Muscle layer of colon (tissue), 2 donors: ENCODE results near the gene SH3RF3.

Experiments used
- H3K27ac ChIP-seq: one replicate; pipeline ENCODE4 v1.7.0; 2013; ENCODE audit warnings: low read depth, mild to moderate bottlenecking, low read length, moderate library complexity
- H3K27me3 ChIP-seq, 2 donors: one replicate each; pipeline ENCODE4 v1.7.0; 2013; ENCODE audit warnings: low read length in 2 of 2, mild to moderate bottlenecking in 2 of 2; ENCODE audit not compliant: insufficient read depth in 2 of 2, control insufficient read depth in 1 of 2
- H3K36me3 ChIP-seq: one replicate; pipeline ENCODE4 v1.7.0; 2013; ENCODE audit warnings: mild to moderate bottlenecking, low read length; ENCODE audit not compliant: insufficient read depth
- H3K4me1 ChIP-seq: one replicate; pipeline ENCODE4 v1.7.0; 2013; ENCODE audit warnings: mild to moderate bottlenecking, low read length; ENCODE audit not compliant: insufficient read depth
- H3K4me3 ChIP-seq, 2 donors: one replicate each; pipeline ENCODE4 v1.7.0; 2013; ENCODE audit warnings: low read length in 2 of 2, low read depth in 1 of 2, mild to moderate bottlenecking in 1 of 2, moderate library complexity in 1 of 2
- H3K9ac ChIP-seq: one replicate; pipeline ENCODE4 v1.7.0; 2013; ENCODE audit warnings: low read length
- H3K9me3 ChIP-seq: one replicate; pipeline ENCODE4 v1.7.0; 2013; ENCODE audit warnings: mild to moderate bottlenecking, low read length
- donor health status: abdominal sarcoma.
- donor health status: Adenocarcinoma of cecum.

SH3RF3 gene

DNA sequence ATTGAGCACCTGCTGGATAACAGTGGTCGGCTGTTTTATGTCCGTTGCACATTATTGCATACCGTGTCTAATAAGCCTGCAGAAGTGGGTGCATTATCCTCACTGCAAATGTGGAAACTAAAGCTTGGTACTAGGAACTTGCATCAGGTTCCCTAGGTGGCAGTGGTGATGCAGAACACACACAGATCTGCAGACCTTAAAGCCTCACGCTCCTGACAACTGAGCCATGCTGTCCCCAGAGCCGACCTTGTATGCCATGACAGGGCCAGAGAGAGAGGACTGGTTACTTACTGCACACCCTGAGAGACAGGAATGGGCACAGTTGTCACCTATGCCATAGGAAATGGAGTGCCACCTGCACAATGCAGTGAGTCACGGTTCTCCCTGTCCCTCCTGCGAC is 151.8 kb downstream of the SH3RF3 start:
- H3K27me3 ChIP-seq: no peaks in the 10 kb centered on the region
- no peaks in the 10 kb centered on the region for H3K9me3 ChIP-seq
- H3K9ac ChIP-seq: no peak overlapping the region
- no peaks in the 10 kb centered on the region for H3K4me1 ChIP-seq
- no peak overlapping the region for H3K27ac ChIP-seq
- H3K4me3 ChIP-seq: no peak overlapping the region
- H3K36me3 ChIP-seq: no peaks in the 10 kb centered on the region

DNA sequence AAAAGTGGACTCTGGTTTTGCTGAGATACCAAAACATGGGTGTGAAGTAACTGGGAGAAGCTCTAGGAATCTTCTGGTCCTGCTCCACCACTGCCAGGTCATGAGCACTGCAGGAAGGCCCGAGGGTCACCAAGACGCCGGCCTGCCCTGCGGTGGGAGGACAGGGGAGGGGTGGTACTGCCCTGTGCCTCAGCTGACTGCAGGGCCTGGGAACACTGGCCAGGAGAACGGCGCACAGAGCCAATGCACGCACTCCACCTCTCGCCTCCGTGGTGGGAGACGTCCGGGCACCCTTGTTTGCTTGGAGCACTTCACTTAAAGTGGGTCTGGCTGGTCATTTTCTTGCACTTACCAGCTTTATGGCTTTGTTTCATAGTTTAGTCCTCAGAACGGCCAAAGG is 153.4 kb downstream of the SH3RF3 start:
- no peaks in the 10 kb centered on the region for H3K27me3 ChIP-seq
- no peaks in the 10 kb centered on the region for H3K4me1 ChIP-seq
- H3K9me3 ChIP-seq: no peaks in the 10 kb centered on the region
- no peak overlapping the region for H3K4me3 ChIP-seq
- no peaks in the 10 kb centered on the region for H3K36me3 ChIP-seq
- H3K9ac ChIP-seq: no peak overlapping the region
- H3K27ac ChIP-seq: no peak overlapping the region

DNA sequence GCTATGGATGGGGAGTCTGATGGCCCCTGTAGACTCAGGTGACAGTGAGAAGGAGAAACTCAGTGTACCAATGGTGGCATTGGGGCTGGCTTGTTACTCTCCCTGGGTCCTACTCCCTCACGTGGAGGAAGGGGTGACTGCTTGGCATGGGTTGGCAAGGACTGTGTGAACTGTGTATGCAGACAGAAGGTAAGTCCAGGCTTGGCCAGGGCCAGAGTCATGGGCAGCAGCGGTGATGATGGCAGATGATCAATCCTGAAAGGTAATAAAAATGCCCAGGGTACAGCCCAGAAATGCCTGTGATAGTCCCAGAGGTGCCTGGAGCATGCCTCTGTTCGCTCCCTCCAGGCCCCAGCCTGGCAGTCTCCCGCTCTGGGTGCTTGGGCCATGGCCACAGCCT is 153.9 kb downstream of the SH3RF3 start:
- H3K9ac ChIP-seq: no peak overlapping the region
- no peaks in the 10 kb centered on the region for H3K36me3 ChIP-seq
- H3K4me1 ChIP-seq: no peaks in the 10 kb centered on the region
- H3K27me3 ChIP-seq: no peaks in the 10 kb centered on the region
- no peak overlapping the region for H3K4me3 ChIP-seq
- no peak overlapping the region for H3K27ac ChIP-seq
- H3K9me3 ChIP-seq: no peaks in the 10 kb centered on the region

DNA sequence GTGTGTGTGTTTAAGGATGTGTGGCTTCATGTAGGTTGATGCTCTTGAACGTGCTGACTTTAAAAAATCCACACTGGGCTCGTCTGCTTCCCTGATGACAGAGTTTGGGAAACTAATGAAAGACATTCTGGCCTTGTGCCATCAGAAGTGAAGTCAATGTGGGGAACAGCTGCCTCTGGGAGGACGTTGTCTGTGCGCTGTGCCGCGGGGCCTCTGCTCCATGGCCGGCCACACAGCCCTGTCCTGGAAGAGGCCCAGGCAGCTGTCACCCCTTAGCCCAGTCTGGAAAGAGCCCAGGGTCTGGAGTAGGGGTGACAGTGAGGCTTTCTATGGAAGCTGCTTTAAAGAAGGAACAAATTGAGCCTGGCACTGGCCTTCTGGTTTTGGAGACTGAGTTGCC is 155.8 kb downstream of the SH3RF3 start:
- Histone ChIP-seq H3K4me1 (no peaks in the 10 kb centered on the region), H3K27me3 (no peaks in the 10 kb centered on the region), H3K9me3 (no peaks in the 10 kb centered on the region), H3K36me3 (no peaks in the 10 kb centered on the region), H3K4me3 (no peak overlapping the region), H3K27ac (no peak overlapping the region), H3K9ac (no peak overlapping the region)

DNA sequence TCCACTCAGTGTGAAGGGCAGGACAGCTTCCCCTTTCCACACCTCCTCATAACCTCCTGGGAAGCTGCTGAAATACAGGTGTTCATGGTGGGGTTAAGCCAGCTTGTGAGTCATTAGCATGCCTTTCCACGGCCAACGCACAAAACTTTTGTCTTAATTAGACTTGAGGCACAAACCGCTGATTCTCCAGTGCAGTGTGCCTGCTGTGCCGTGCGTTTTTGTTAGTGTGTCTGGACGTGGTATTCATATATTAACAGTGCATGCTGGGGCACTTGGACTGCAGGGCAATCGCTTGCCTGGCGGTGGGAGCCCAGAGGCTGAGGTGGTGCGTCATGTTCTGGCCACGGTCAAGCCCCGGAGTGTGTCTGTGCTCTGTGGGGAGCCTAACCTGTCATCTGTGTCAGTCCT is 156.2 kb downstream of the SH3RF3 start:
- H3K4me1 ChIP-seq: no peaks in the 10 kb centered on the region
- H3K4me3 ChIP-seq: no peak overlapping the region
- no peak overlapping the region for H3K9ac ChIP-seq
- no peaks in the 10 kb centered on the region for H3K27me3 ChIP-seq
- H3K9me3 ChIP-seq: no peaks in the 10 kb centered on the region
- H3K36me3 ChIP-seq: no peaks in the 10 kb centered on the region
- H3K27ac ChIP-seq: no peak overlapping the region

DNA sequence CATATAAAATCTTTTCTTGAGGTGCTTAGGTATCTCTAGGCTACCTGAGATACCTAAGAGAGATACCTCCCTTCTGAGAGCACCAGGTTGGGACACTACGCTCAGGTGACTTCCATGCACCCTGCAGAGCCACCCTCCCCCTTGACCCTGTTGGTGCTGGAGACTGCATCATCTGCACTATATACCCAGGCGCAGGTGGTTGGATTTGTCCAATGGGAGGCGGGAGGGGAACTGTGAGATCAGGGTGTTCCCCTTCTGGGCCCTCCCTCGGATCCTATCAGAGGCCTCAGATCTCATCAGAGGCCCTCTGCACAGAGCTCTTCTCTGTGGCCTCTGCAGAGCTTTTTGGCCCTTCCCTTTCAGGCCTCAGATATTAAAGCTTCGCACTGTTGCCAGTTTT is 158.4 kb downstream of the SH3RF3 start:
- Histone ChIP-seq H3K9ac (no peak overlapping the region), H3K4me1 (no peaks in the 10 kb centered on the region), H3K27ac (no peak overlapping the region), H3K27me3 (no peaks in the 10 kb centered on the region), H3K36me3 (no peaks in the 10 kb centered on the region), H3K9me3 (no peaks in the 10 kb centered on the region), H3K4me3 (no peak overlapping the region)

DNA sequence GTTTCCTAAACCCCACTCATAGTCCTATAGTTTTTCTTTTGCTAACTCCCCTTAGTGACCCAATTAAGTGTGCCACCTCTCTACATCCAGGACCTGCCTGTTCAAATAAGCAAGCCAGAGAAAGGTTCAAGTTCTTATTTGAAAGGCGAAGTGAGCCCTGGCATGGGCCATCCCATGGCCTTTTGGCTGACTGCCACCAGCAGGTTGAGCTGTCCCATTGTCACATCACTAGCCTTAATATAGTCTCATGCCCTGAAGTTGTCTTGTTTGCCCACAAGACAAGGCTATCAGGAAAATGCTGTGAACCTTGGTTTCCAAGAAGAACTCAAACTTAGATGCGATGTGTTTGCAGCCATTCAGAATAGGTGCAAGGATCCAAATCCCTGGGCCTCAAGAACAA is 158.8 kb downstream of the SH3RF3 start:
- H3K4me3 ChIP-seq: no peak overlapping the region
- H3K9me3 ChIP-seq: no peaks in the 10 kb centered on the region

DNA sequence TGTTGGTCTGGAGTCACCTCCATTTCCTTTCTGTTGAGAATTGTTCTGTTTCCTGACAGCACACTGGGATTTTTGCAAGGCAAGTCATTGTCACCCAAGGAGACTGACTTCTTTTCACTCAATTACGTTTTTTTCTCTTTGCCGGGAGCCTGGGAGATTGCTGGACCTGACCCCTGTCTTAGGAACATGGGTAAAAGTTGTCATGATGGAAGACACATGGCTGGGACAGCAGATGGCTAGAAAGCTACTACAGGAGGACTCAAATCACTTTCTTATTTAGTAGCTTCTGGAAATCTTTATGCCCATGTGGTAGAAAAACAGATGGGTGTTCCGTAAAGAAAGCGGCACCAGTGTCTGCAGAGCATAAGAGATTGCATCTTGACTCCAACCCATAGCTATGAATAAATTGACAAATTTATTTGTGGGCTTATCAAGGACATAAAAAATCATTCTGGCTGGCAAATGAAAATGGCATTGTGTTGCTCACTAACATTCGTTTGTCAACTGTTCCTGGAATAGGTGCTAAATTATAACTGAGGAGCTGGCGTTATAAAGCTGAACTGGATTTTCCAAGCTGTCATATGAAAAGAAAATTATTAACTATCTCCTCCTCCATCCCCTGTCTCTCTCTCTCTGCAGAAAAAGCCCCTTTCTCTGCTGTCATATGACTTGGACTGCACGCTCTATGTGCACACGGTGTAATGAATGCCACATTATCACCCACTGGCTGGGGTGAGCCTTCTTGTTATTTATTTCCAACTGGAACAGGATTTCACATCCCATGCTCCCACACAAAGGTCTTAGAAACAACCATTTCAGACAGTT is 159.8 kb downstream of the SH3RF3 start:
- Histone ChIP-seq H3K27me3 (no peaks in the 10 kb centered on the region), H3K9ac (no peak overlapping the region), H3K9me3 (no peaks in the 10 kb centered on the region), H3K36me3 (no peaks in the 10 kb centered on the region), H3K4me3 (no peak overlapping the region), H3K4me1 (no peaks in the 10 kb centered on the region), H3K27ac (no peak overlapping the region)

More for the DNA sequence above, 158.8 kb downstream of the SH3RF3 start:
- Histone ChIP-seq H3K9ac (no peak overlapping the region), H3K27ac (no peak overlapping the region), H3K4me1 (no peaks in the 10 kb centered on the region), H3K27me3 (no peaks in the 10 kb centered on the region), H3K36me3 (no peaks in the 10 kb centered on the region)

DNA sequence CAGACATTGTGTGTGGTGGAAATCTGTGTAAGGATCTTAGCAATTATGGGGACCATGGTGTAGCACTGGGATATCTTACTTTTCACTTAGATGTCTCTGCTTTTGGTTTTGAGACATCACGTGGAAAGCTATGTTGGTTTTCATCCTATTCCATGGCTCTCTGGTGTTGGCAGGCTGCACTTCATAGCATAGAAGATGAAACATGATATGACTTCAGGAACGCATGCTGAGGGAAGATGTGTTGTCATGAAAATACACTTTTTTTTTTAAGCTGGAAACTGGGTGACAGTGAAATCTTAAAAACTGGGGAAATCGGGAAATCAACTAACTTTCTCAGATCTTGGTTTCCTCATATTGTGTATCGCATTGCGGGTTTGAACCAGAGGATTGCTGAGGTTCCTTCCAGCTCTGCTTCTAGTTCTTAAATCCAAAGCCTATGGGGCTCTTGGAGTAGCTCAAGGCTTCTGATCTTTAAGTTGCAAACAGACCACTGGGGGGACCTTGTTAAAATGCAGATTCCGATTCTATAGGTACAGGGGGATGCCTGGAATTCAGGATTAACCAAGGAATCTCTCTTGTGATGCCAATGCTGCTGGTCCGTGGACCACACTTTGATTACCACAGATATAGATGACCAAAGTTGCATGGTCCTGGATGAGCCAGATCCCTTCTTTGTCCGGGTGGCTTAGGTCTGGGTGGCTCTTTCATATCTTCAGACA is 160.7 kb downstream of the SH3RF3 start:
- Histone ChIP-seq H3K9me3 (no peaks in the 10 kb centered on the region), H3K27ac (no peak overlapping the region), H3K9ac (no peak overlapping the region), H3K4me1 (no peaks in the 10 kb centered on the region), H3K27me3 (no peaks in the 10 kb centered on the region), H3K36me3 (no peaks in the 10 kb centered on the region), H3K4me3 (no peak overlapping the region)

DNA sequence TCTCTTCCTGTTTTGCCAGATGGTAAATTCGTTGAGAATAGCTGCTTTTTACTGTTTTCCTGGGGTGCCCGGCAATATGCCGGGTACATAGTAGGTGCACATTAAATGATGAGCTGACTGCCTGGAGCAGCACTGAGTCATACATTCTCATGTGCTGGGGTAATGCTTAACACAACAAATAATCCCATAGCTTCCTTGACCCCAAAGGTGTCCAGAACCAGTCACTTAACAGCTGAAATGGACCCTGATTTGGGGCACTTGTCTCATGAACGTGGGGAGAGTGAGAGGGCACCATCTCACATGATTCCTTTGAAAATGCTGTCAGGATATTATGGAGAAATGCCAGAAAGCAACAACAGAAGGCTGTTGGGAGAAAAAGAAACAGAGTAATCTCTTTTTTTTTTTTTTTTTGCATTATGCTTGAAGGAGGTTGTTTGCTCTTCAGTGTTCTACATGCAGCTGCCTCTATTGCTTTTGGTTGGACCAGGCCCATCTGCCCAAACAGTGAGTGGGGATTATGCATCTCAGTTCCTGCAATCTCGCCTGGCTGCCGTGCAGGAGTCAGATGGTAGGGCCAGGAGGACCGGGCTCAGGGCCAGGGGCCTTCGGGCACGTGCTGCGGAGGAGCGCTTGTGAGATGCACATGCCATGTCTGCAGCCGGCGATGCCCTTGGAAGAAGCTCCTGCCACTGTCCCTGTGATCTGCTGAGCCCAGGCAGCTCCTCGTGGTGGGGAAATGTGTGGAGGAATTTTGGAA is 162.1 kb downstream of the SH3RF3 start:
- Histone ChIP-seq H3K9ac (no peak overlapping the region), H3K4me1 (no peaks in the 10 kb centered on the region), H3K27ac (no peak overlapping the region), H3K36me3 (no peaks in the 10 kb centered on the region), H3K9me3 (no peaks in the 10 kb centered on the region), H3K4me3 (no peak overlapping the region), H3K27me3 (no peaks in the 10 kb centered on the region)

DNA sequence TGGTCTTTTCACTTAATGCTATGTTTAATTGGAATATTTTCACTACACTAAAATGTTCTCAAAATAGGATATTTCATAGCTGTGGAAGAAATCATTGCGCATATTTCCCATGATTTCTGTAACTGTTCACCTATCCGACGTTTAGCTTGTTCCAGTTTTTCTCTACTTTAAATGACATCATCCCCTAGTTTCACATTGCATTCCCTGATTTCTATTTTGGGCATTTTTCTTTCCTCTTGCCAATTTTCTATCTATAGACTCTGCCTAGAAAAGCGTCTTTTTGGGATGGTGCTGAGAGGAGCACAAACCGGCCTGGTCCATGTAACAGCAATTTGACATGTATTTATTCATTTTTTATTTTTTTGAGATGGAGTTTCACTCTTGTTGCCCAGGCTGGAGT is 163.4 kb downstream of the SH3RF3 start:
- Histone ChIP-seq H3K4me1 (no peaks in the 10 kb centered on the region), H3K27me3 (no peaks in the 10 kb centered on the region), H3K9ac (no peak overlapping the region), H3K4me3 (no peak overlapping the region), H3K36me3 (no peaks in the 10 kb centered on the region), H3K27ac (no peak overlapping the region), H3K9me3 (no peaks in the 10 kb centered on the region)
